B cell (primary cell): ENCODE data around the gene CBLB. TPM values are rescaled to one million over a fixed set of nuclear protein-coding genes. Genes with fewer than 3 reads are reported as not detected.

Experiments
- ATAC-seq: fragments of 200-7000 bp; cut with Tn5 transposase; one replicate; pipeline ENCODE4 v1.10.0; 2021; ENCODE audit warnings: low read depth, mild to moderate bottlenecking, moderate number of reproducible peaks, moderate library complexity
- CTCF ChIA-PET: fragments of 350-600 bp; sonication (Branson Sonifier 250); formaldehyde crosslinking; loops from one replicate; lab custom pipeline; 2021; ENCODE audit warnings: antibody characterized with exemption, inconsistent platforms; lab: Charles Lee
- POLR2A ChIA-PET: fragments of 350-600 bp; sonication (Branson Sonifier 250); formaldehyde crosslinking; loops from one replicate; lab custom pipeline; 2021; ENCODE audit warnings: antibody characterized with exemption; lab: Charles Lee
- DNase-seq: peaks from one replicate; pipeline ENCODE4 v3.0.0; 2013
- H2AFZ ChIP-seq: 2 replicates; pipeline ENCODE4 v1.6.1; 2012; ENCODE audit warnings: mild to moderate bottlenecking, low read depth, low read length; ENCODE audit not compliant: insufficient read depth, poor library complexity, severe bottlenecking
- H3K27ac ChIP-seq, 2 donors: 1 replicate in 1 of 2; 2 replicates in 1 of 2; pipeline ENCODE4 v1.5.1; 2012 to 2013; ENCODE audit warnings: low read length in 2 of 2, mild to moderate bottlenecking in 2 of 2, moderate library complexity in 1 of 2
- H3K27me3 ChIP-seq, 4 experiments: fragments of 200-600 bp in 1 of 4; sonication (generic) in 1 of 4; replicated peaks in 1 of 4; 1 replicate in 2 of 4; 2 replicates in 2 of 4; pipeline versions ENCODE4 v1.6.1 to v1.7.0; 2013 to 2016; ENCODE audit warnings: low read length in 3 of 4, mild to moderate bottlenecking in 2 of 4, mixed read lengths in 1 of 4, moderate library complexity in 1 of 4; ENCODE audit not compliant: insufficient read depth in 4 of 4, control insufficient read depth in 3 of 4; ENCODE audit errors: control extremely low read depth in 1 of 4
- H3K36me3 ChIP-seq, 2 experiments: replicated peaks in 1 of 2; 1 replicate in 1 of 2; 2 replicates in 1 of 2; pipeline versions ENCODE4 v1.6.1 to v1.7.1; 2013; ENCODE audit warnings: low read length in 1 of 2; ENCODE audit not compliant: insufficient read depth in 2 of 2, control insufficient read depth in 1 of 2; ENCODE audit errors: control extremely low read depth in 1 of 2, extremely low read depth in 1 of 2
- H3K4me1 ChIP-seq, 2 donors: fragments of 200-600 bp in 1 of 2; sonication (generic) in 1 of 2; 1 replicate in 1 of 2; 2 replicates in 1 of 2; pipeline versions ENCODE4 v1.5.1 to v1.6.1; 2013 to 2017; ENCODE audit warnings: low read length in 2 of 2; ENCODE audit not compliant: control insufficient read depth in 2 of 2, insufficient read depth in 2 of 2
- H3K4me2 ChIP-seq: replicated peaks from 2 replicates; pipeline ENCODE3; 2012; ENCODE audit warnings: mild to moderate bottlenecking, low read depth, low read length; ENCODE audit not compliant: poor library complexity, severe bottlenecking
- H3K4me3 ChIP-seq, 5 experiments: fragments of 200-600 bp in 1 of 5; sonication (generic) in 1 of 5; 1 replicate in 3 of 5; 2 replicates in 2 of 5; pipeline versions ENCODE4 v1.5.1 to v1.7.0; 2011 to 2016; ENCODE audit warnings: low read length in 4 of 5, mild to moderate bottlenecking in 4 of 5, low read depth in 2 of 5, control low read depth in 1 of 5, moderate library complexity in 1 of 5; ENCODE audit not compliant: insufficient read depth in 1 of 5; ENCODE audit errors: control extremely low read depth in 1 of 5, extremely low read depth in 1 of 5
- H3K79me2 ChIP-seq: fragments of 200-600 bp; sonication (generic); one replicate; pipeline ENCODE4 v1.6.0; 2016; ENCODE audit warnings: low read length; ENCODE audit not compliant: control insufficient read depth, insufficient read depth
- H3K9ac ChIP-seq: fragments of 200-600 bp; sonication (generic); 2 replicates; pipeline ENCODE4 v1.6.1; 2017; ENCODE audit warnings: mild to moderate bottlenecking, low read length, moderate library complexity
- H3K9me3 ChIP-seq, 3 donors: one replicate each; pipeline versions ENCODE4 v1.6.1 to v1.7.1; 2013; ENCODE audit warnings: low read length in 2 of 3; ENCODE audit not compliant: control insufficient read depth in 2 of 3, insufficient read depth in 1 of 3; ENCODE audit errors: control extremely low read depth in 1 of 3
- H4K20me1 ChIP-seq: 2 replicates; pipeline ENCODE4 v1.6.0; 2012; ENCODE audit warnings: mild to moderate bottlenecking, low read length; ENCODE audit not compliant: insufficient read depth, control insufficient read depth, poor library complexity, severe bottlenecking
- H3K27ac Mint-ChIP-seq: one replicate; pipeline ENCODE4 v1.8.0; 2021; ENCODE audit warnings: mixed read lengths
- H3K27me3 Mint-ChIP-seq: one replicate; pipeline ENCODE4 v1.8.0; 2021; ENCODE audit warnings: mixed read lengths
- H3K4me1 Mint-ChIP-seq: one replicate; pipeline ENCODE4 v1.8.0; 2021; ENCODE audit warnings: mixed read lengths
- H3K4me3 Mint-ChIP-seq: one replicate; pipeline ENCODE4 v1.8.0; 2021; ENCODE audit warnings: mixed read lengths
- H3K9me3 Mint-ChIP-seq: one replicate; pipeline ENCODE4 v1.8.0; 2022; ENCODE audit warnings: mixed read lengths; ENCODE audit not compliant: insufficient read depth
- CTCF ChIP-seq: fragments of 200-600 bp; IDR thresholded peaks from one replicate; pipeline ENCODE4 v1.8.0; 2022; ENCODE audit warnings: antibody characterized with exemption, mild to moderate bottlenecking
- EZH2 ChIP-seq: IDR thresholded peaks from 2 replicates; pipeline ENCODE4 v1.6.1; 2012; ENCODE audit warnings: borderline replicate concordance, low read depth, mild to moderate bottlenecking, moderate library complexity, low read length; ENCODE audit not compliant: insufficient read depth, poor library complexity, severe bottlenecking
- WGBS: methylation state at CpG from one replicate; pipeline ENCODE4 v1.1.5; 2013; ENCODE audit warnings: missing lambda C conversion rate; ENCODE audit not compliant: insufficient coverage; 5-methylcytosine and 5-hydroxymethylcytosine counted together
- intact Hi-C: fragments of 100-400 bp; cut with micrococcal nuclease; formaldehyde crosslinking; loops from one replicate; pipeline ENCODE4 v1.10.0; 2022
- polyA plus RNA-seq: library from polyadenylated mRNA; depleted of rRNA; stranded (reverse); fragments of >200 nt; gene quantifications from 2 replicates; pipeline ENCODE4 v1.2.3, GENCODE V29; 2012
- total RNA-seq, 2 donors: library from RNA; stranded (reverse); fragments of 120-200 nt in 1 of 2; gene quantifications; 1 replicate in 1 of 2; 2 replicates in 1 of 2; pipeline versions ENCODE4 v1.2.3 to v1.2.4, GENCODE V29; 2013 to 2022

Gene CBLB
- total and polyA plus RNA-seq, 2 donors (not counting 1 experiment from before 2014, with no cell fraction given): 19.0 to 135 TPM

GRCh38 chr3:105755121-105755886 lies 113.5 kb downstream of the CBLB start:
- ATAC-seq (no peak), DNase-seq (no peak)
- no peak overlapping the region for H3K27ac ChIP-seq
- H4K20me1 ChIP-seq: peaks cover 4% of the 10 kb centered on the region
- H3K4me1 Mint-ChIP-seq: peaks cover 40% of the 10 kb centered on the region
- H3K4me1 ChIP-seq: peaks cover 31 to 41% of the 10 kb centered on the region in 2 donors
- no peaks in the 10 kb centered on the region for H3K27me3 Mint-ChIP-seq
- H2AFZ ChIP-seq: no peak overlapping the region
- no peak overlapping the region for H3K4me3 Mint-ChIP-seq
- ChIA-PET POLR2A (no interaction called here), CTCF (no interaction called here)
- TF ChIP-seq CTCF (no peak), EZH2 (no peak)
- H3K4me2 ChIP-seq: no peak overlapping the region
- H3K79me2 ChIP-seq: peaks cover 30% of the 10 kb centered on the region
- H3K27ac Mint-ChIP-seq: peak overlapping the region; percentile 6
- H3K9ac ChIP-seq: no peak overlapping the region
- peaks cover 0 to 17% (median 11%) of the 10 kb centered on the region in 3 donors for H3K9me3 ChIP-seq
- no peaks in the 10 kb centered on the region for H3K9me3 Mint-ChIP-seq
- WGBS: no CpG with 5 or more reads among the region's 2 CpGs
- H3K36me3 ChIP-seq: peaks cover 0 to 19% of the 10 kb centered on the region in 2 experiments
- no peak overlapping the region for H3K4me3 ChIP-seq
- intact Hi-C loops: no loop called here
- no peaks in the 10 kb centered on the region for H3K27me3 ChIP-seq

- WGBS: no CpG with 5 or more reads among the region's 1 CpG
- Histone ChIP-seq H3K27ac (peak overlapping the region; percentile 69 to 82), H4K20me1 (no peaks in the 10 kb centered on the region), H3K9ac (peak overlapping the region; percentile 37), H3K9me3 (no peaks in the 10 kb centered on the region), H3K36me3 (peaks cover 0 to 6% of the 10 kb centered on the region in 2 experiments), H3K27me3 (no peaks in the 10 kb centered on the region), H3K4me3 (peak overlapping the region in 1 of 5 experiments; percentile 12), H3K4me1 (peaks cover 36 to 46% of the 10 kb centered on the region in 2 donors), H2AFZ (peak overlapping the region; percentile 49), H3K79me2 (peaks cover 13% of the 10 kb centered on the region), H3K4me2 (peak overlapping the region; percentile 56)
- Mint-ChIP-seq H3K27ac (peak overlapping the region; percentile 88), H3K9me3 (no peaks in the 10 kb centered on the region), H3K4me1 (peaks cover 51% of the 10 kb centered on the region), H3K4me3 (peak overlapping the region; percentile 68), H3K27me3 (no peaks in the 10 kb centered on the region)
- DNase-seq (peak; percentile 43), ATAC-seq (peak; percentile 70)
- CTCF ChIA-PET: no interaction called here
- TF ChIP-seq CTCF (no peak), EZH2 (no peak)
- POLR2A ChIA-PET: no interaction called here
- intact Hi-C loops: loop anchor here (2.0 to 5.0 kb wide), 3 partner anchors 22 to 49 kb away; no protein-coding TSS in a partner anchor
Observed at GRCh38 chr3:105752791-105753415, 115.9 kb downstream of the CBLB start.
